Skin epidermis (tissue), 12 donors: ENCODE measurements around the gene JAK3.
"Not testable (repeated sequence)": the region's sequence is repeated elsewhere in the genome, so short reads cannot be mapped to it uniquely, and the experiment has no call there.

ENCODE experiments used
- H3K27ac ChIP-seq, 21 experiments: fragments of 200-600 bp; sonication (generic) in 11 of 21; one replicate each; pipeline ENCODE4 v1.5.0; 2020; ENCODE audit warnings: mild to moderate bottlenecking in 3 of 21, inconsistent platforms in 2 of 21, moderate library complexity in 2 of 21
- H3K4me3 ChIP-seq, 7 experiments: fragments of 200-600 bp; sonication (generic) in 2 of 7; one replicate each; pipeline ENCODE4 v1.5.0; 2020; ENCODE audit warnings: inconsistent platforms in 2 of 7, mild to moderate bottlenecking in 2 of 7, moderate library complexity in 1 of 7

JAK3 gene

DNA sequence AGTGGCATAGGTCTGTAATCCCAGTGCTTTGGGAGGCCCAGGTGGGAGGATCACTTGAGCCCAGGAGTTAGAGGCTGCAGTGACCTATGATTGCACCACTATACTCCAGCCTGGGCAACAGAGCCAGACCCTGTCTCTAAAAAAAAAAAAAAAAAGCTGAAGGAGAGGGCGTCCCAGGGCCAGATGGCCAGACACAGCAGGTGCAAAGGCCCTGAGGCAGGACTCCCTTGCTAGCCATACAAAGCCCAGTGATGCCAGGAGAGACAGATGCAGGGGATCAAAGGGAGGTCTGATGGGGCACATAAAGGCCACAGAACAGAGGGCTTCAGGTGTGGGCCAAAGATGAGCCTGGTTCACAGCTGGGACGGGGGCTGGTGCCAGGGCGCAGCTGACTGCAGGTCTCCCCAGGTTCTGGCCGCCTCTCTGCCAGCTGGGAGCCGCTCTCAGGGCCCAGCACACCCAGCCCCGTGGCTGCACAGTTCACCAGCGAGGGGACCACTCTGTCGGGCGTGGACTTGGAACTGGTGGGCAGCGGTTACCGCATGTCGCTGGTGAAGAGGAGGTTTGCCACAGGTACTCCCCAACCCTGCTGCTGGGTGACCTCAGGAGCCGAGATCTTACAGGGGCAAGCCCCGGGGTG is 60.4 kb downstream of the JAK3 start:
- Histone ChIP-seq H3K4me3 (no peak overlapping the region), H3K27ac (no peak overlapping the region)

DNA sequence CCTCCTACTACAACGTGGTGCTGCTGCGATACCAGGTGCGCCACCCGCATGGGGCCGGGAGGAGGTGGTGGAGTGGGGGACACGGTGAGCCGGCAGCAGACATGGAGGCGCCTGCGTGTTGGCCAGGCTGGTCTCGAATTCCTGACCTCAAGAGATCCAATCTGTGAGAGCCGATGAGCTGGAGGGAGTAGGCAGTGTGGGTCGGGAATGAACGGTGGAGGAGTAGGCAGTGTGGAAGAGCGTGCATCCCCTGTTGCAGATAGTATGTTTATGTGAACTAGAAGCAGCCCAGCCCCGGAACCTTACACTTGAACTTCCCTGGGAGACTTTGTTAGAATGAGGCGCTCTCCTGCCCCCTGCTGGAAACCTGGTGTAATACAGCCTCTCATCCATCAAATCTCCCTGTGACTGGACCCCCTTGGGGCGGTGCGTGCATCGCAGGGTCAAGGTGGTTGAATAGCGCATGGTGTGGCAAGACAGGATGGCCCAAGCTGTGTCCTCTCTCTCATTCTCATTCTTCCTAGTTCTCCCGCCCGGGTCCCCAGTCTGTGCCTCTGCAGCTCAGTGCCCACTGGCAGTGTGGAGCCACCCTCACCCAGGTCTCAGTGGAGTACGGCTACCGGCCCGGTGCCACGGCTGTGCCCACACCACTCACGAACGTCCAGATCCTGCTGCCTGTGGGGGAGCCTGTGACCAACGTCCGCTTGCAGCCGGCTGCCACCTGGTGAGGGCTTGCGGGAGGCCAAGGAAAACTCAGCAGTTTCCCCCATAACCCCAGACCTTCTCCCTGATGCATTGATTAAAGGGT is 63.4 kb downstream of the JAK3 start:
- Histone ChIP-seq H3K4me3 (no peak overlapping the region), H3K27ac (no peak overlapping the region)

DNA sequence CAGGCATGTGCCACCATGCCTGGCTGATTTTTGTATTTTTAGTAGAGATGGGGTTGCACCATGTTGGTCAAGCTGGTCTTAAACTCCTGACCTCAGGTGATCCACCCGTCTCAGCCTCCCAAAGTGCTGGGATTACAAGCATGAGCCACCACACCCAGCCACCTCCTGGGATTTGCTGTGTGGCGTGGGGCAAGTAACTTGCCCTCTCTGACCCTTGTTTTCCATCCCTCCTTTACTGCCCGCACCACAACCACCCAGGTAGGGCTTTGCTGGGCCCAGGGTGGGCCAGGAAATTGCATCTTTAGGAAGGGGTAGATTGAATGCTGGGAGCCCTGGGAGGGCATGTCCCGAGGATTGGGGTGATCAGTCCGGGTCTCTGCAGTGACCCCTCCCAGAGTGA is 64.1 kb downstream of the JAK3 start:
- H3K27ac ChIP-seq = not testable (repeated sequence)

DNA sequence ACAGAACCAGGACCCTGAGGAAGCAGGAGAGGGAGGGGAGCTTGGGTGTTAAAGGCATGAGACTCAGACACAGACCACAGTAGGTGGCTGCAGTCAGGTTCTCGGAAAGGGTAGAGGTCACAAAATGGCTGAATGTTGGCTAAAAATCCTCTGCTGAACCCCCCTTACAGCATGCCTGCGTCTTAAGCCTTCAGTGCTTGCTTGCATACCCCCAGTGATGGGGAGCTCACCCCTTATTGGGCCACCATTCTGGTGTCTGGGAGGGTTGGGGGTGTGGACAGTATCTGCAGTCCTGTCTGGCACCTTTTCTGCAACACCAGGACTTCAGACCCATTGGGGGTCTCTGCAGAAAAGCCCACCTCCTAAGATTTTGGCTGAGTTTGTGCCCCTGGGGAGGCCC is 67.0 kb downstream of the JAK3 start:
- Histone ChIP-seq H3K27ac (no peak overlapping the region), H3K4me3 (no peak overlapping the region)

More for the DNA sequence above, 64.1 kb downstream of the JAK3 start:
- not testable (repeated sequence) for H3K4me3 ChIP-seq

DNA sequence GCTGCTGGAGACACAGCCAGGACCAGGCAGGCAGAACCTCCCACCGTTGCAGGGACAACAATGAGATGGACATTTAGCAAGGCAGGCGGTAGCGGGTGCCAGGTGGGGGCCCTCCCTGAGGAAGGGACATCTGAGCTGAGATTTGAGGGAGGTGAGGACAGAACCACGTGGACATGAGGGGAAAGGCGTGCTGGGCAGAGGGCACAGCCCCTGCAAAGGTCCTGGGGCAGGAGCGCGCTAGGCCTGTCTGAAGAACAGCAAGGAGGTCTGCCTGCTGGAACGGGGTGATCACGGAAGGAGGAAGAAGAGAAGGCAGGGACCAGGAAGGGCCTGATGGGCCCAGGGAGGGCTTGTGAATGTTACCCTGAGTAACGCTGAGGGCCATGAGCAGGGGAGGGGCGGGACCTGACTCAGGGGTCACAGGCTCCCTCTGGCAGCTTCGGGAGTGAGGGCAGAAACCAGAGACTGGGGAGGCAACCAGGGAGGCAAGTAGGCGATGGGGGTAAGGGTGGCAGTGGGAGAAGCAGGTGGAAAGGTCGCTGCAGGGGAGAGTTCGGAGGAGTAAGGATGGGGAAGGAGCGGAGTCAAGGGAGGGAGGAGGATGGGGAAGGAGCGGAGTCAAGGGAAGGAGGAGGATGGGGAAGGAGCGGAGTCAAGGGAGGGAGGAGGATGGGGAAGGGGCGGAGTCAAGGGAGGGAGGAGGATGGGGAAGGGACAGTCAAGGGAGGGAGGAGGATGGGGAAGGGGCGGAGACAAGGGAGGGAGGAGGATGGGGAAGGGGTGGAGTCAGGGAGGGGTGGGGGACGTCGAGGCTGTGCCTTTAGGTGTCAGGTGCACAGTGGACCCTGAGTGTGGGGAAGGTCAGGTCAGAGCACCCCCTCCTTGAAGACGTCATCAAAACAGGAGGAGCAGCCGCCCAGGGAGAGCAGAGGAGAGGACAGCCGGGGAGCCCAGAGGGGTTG is 68.5 kb downstream of the JAK3 start:
- H3K4me3 ChIP-seq = peak overlapping the region in 2 of 7 experiments; percentile 9 to 11

DNA sequence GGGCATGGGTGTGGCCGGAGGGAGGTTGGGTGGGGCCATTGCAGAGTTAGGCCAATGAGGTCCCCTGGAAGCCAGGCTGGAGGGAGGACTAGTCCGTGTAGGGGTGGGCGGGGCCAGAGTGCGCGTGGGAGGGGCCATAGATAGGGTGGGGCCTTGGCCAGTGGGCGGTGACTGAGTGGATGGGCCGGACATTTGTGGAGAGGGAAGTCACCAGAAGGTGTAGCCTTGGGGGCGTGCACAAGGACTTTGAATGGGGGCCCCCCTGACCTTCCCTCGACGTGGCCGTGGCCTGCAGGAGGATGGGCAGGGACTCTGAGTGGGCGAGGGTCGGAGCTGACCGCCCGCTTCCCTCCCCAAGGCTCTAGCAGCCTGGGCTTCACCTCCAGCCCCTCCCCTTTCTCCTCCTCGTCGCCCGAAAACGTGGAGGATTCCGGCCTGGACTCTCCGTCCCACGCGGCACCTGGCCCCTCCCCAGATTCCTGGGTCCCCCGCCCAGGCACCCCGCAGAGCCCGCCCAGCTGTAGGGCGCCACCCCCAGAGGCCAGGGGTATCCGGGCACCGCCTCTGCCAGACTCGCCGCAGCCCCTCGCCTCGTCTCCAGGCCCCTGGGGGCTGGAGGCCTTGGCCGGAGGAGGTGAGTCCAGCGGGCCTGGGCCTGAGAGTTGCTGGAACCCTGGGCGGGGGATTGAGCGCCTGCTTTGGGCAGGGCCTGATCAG is 69.4 kb downstream of the JAK3 start:
- peak overlapping the region in 1 of 7 experiments; percentile 11 for H3K4me3 ChIP-seq
- peak overlapping the region in 1 of 21 experiments; percentile 48 for H3K27ac ChIP-seq

More for the DNA sequence above, 68.5 kb downstream of the JAK3 start:
- peak overlapping the region in 1 of 21 experiments; percentile 48 for H3K27ac ChIP-seq

DNA sequence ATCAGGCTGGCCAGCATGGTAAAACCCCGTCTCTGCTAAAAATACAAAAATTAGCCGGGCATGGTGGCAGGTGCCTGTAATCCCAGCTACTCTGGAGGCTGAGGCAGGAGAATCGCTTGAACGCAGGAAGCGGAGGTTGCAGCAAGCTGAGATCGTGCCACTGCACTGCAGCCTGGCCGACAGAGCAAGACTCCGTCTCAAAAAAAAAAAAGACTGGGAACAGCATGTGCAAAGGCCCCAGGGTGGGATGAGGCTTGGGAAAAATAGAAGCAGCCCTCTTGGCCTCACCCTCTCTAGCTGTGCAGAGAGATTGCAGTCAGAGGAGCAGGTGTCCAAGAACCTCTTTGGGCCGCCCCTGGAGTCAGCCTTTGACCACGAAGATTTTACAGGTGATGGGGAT is 69.9 kb downstream of the JAK3 start:
- H3K27ac ChIP-seq, H3K4me3 ChIP-seq: not testable (repeated sequence)

DNA sequence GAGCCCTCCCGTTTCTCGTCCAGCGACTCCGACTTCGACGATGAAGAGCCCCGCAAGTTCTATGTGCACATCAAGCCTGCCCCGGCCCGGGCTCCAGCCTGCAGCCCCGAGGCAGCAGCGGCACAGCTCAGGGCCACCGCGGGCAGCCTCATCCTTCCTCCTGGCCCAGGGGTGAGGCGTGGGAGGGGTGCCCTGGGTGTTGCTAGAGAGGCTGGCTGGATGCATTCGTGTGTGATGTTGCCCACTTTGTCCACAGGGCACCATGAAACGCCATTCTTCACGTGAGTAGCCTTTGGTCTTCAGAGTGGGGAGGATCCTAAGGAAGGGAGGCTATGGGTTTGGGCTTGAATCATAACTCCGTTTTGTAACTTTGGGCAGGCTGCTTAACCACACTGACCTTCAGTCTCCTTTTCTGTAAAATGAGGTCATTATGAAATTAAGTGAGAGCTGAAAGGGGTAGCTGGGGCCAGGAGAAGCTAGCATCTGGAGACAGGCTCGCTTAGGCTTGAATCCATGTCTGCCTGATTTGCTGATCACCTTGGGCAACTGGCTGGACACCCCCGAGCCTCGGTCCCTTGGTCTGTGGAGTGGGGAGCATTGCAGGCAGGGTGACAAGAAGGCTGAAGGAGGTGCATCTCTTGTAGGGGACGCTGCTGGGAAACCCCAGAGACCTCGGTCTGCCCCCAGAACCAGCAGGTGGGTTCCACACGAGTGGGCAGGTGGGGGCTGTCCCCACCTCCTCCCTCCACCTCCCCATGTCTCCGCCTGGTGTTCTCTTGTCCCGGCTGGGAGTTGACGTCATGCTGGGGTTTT is 71.6 kb downstream of the JAK3 start:
- no peak overlapping the region for H3K4me3 ChIP-seq
- H3K27ac ChIP-seq = peak overlapping the region in 1 of 21 experiments; percentile 16

DNA sequence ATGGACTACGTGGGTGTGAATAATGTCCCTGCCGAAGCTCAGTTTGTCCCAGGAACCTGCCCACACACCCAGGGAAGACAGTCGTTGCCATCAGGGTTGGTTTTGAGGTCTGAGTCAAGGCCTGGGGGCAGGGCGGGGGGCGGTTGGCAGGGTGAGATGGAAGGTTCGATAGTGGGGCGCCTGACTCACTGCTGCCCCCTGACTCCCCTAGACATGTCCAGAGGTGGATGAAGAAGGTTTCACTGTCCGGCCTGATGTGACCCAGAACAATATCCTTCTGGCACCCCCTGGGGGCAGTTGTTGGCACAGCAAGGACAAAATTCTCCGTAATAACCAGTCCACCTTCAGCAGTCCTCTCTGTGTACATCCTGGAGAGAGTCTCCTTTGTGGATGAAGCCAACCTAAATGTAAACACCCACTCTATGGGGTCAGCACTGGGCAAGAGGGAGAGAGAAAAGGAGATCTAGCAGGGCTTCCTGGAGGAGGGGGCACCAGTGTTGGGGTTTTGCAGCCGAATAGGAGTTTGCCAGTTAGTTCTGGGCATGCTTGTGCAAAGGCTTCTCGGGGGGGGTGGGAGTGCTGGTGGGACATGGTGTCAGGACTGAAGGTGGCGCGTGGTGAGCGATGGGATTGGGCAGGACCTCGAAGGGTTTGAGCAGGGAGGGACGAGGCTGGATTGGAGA is 72.4 kb downstream of the JAK3 start:
- Histone ChIP-seq H3K4me3 (no peak overlapping the region), H3K27ac (peak overlapping the region in 1 of 21 experiments; percentile 16)
